A549 (cell line): ENCODE measurements around the gene ZNF335.

Source experiments
- CHD2 ChIP-seq: fragments of 150-350 bp; IDR thresholded peaks from 2 replicates; pipeline ENCODE4 v1.6.1; 2014; ENCODE audit warnings: low read length; ENCODE audit not compliant: partially characterized antibody
- EP300 ChIP-seq, 2 experiments: fragments of >200 bp; sonication (Bioruptor Twin); formaldehyde crosslinking; IDR thresholded peaks; 2 replicates in 1 of 2; 3 replicates in 1 of 2; pipeline ENCODE4 v1.6.1; 2016 to 2017
- HOXA7 ChIP-seq: fragments of 250-450 bp; sonication (Bioruptor Pico); IDR thresholded peaks from 2 replicates; pipeline ENCODE4 v1.5.0; 2020; ENCODE audit warnings: mild to moderate bottlenecking, moderate library complexity
- JUN ChIP-seq, 2 experiments: fragments of >200 bp; sonication (Bioruptor Twin); formaldehyde crosslinking; IDR thresholded peaks; 2 replicates in 1 of 2; 3 replicates in 1 of 2; pipeline ENCODE4 v1.6.1; 2016 to 2017
- JUNB ChIP-seq: fragments of >200 bp; sonication (Bioruptor Twin); formaldehyde crosslinking; IDR thresholded peaks from 2 replicates; pipeline ENCODE4 v1.6.1; 2016
- KDM1A ChIP-seq: fragments of 200-600 bp; sonication (generic); IDR thresholded peaks from 2 replicates; pipeline ENCODE4 v1.6.1; 2016; ENCODE audit warnings: low read depth, mild to moderate bottlenecking
- MYC ChIP-seq: IDR thresholded peaks from 2 replicates; pipeline ENCODE4 v1.6.1; 2012; ENCODE audit warnings: mild to moderate bottlenecking, inconsistent platforms, low read length, improper control_type of control experiment, borderline replicate concordance
- NR3C1 ChIP-seq: fragments of >200 bp; sonication (Bioruptor Twin); formaldehyde crosslinking; IDR thresholded peaks from 3 replicates; pipeline ENCODE4 v1.6.1; 2017
- POLR2A ChIP-seq: IDR thresholded peaks from 2 replicates; pipeline ENCODE4 v1.6.1; 2012; ENCODE audit warnings: mild to moderate bottlenecking, low read length
- RCOR1 ChIP-seq: fragments of 150-350 bp; IDR thresholded peaks from 2 replicates; pipeline ENCODE4 v1.6.1; 2014; ENCODE audit warnings: antibody characterized with exemption, low read length, low read depth
- SMC3 ChIP-seq: fragments of >200 bp; sonication (Bioruptor Twin); formaldehyde crosslinking; IDR thresholded peaks from 3 replicates; pipeline ENCODE4 v1.6.1; 2018; ENCODE audit warnings: inconsistent platforms
- TF ChIP-seq, protein P1 (sequence below): fragments of >200 bp; sonication (Bioruptor Twin); formaldehyde crosslinking; IDR thresholded peaks from 3 replicates; pipeline ENCODE4 v1.5.1; 2016

DNA sequence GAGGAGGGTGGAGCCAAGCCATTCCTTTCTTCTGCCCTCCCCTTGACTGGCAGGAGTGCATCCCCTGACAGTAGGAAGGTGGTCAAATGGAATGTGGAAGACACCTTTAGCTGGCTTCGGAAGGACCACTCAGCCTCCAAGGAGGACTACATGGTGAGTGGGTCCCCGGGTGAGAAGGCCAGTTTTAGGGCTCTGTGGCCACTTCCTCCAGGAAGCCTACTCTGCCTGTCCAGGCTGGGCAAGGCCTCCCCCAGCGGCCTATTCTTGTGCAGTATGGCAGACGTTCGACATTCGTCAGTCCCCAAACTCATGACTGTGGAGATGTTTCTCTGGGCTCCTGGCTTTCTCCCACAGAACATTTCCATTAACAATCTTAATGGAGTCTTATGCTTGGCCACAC is 28.4 kb downstream of the ZNF335 start:
- TF ChIP-seq, protein P1, sequence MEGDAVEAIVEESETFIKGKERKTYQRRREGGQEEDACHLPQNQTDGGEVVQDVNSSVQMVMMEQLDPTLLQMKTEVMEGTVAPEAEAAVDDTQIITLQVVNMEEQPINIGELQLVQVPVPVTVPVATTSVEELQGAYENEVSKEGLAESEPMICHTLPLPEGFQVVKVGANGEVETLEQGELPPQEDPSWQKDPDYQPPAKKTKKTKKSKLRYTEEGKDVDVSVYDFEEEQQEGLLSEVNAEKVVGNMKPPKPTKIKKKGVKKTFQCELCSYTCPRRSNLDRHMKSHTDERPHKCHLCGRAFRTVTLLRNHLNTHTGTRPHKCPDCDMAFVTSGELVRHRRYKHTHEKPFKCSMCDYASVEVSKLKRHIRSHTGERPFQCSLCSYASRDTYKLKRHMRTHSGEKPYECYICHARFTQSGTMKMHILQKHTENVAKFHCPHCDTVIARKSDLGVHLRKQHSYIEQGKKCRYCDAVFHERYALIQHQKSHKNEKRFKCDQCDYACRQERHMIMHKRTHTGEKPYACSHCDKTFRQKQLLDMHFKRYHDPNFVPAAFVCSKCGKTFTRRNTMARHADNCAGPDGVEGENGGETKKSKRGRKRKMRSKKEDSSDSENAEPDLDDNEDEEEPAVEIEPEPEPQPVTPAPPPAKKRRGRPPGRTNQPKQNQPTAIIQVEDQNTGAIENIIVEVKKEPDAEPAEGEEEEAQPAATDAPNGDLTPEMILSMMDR, result no peak
- no peak for TF ChIP-seq RCOR1
- no peak for TF ChIP-seq SMC3
- no peak for TF ChIP-seq POLR2A
- TF ChIP-seq HOXA7 (CRISPR knock-in tag), result no peak
- TF ChIP-seq EP300 (IDR thresholded peaks at IDR 0.05), result no peak
- no peak for TF ChIP-seq CHD2
- TF ChIP-seq JUNB, result no peak
- no peak for TF ChIP-seq MYC
- no peak for TF ChIP-seq NR3C1
- no peak for TF ChIP-seq JUN (IDR thresholded peaks at IDR 0.05)
- no peak for TF ChIP-seq KDM1A
